ENCODE results near the gene ZDHHC12.

ZDHHC12 gene, protein sequence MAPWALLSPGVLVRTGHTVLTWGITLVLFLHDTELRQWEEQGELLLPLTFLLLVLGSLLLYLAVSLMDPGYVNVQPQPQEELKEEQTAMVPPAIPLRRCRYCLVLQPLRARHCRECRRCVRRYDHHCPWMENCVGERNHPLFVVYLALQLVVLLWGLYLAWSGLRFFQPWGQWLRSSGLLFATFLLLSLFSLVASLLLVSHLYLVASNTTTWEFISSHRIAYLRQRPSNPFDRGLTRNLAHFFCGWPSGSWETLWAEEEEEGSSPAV

DNA sequence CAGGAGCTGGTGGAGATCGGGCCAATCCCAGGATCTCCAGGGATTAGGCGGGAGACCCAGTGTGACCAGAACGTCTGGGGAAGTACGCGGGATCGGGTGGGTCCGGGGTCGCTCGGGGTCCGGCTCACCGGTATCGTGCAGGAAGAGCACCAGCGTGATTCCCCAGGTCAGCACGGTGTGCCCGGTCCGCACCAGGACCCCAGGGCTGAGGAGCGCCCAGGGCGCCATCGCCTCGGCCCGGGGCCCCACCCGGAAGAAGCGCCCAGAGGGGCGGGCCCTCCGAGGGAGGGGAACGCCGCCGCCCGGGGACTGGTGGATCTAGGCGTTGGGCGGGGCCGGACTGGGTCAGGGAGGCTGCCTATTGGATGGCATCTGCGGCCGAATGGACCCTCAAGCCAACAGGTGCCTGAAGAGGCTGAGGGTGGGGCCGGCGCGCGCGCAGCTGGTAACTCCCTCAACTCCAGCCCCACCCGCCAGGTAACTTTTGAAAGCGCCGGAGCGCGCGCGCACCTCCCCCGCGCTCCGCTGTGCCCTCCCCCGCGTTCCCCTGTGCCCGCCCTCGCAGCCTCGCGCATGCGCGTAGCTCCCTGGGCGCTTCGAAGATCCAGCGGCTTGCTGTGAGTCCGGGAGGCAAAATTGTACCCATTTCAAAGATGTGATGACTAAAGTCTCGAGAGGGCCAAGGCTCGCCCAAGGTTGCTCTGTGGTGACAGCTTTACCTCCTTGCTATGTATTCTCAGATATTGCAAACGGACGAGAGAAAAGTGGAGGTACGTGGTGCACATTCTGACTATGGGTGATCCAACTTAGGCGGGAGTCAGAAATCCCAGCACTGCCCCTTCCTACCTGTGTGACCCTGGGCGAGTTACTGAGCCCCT is at the start of gene ZDHHC12:
ZDHHC12 (minus strand) TSS at position 262 of the 878 bp plus-strand sequence; CDS start at position 228, 34 bp downstream.
- TF ChIP-seq, protein P1, sequence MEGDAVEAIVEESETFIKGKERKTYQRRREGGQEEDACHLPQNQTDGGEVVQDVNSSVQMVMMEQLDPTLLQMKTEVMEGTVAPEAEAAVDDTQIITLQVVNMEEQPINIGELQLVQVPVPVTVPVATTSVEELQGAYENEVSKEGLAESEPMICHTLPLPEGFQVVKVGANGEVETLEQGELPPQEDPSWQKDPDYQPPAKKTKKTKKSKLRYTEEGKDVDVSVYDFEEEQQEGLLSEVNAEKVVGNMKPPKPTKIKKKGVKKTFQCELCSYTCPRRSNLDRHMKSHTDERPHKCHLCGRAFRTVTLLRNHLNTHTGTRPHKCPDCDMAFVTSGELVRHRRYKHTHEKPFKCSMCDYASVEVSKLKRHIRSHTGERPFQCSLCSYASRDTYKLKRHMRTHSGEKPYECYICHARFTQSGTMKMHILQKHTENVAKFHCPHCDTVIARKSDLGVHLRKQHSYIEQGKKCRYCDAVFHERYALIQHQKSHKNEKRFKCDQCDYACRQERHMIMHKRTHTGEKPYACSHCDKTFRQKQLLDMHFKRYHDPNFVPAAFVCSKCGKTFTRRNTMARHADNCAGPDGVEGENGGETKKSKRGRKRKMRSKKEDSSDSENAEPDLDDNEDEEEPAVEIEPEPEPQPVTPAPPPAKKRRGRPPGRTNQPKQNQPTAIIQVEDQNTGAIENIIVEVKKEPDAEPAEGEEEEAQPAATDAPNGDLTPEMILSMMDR (conservative IDR thresholded peaks at IDR 0.05; ENCODE audit: low read depth, low read length), result no peak
- H3K4me3 ChIP-seq (ENCODE audit: low read depth, low read length), result peak within 1 kb of the TSS; percentile 83
- DNase-seq (ENCODE audit: low read depth), result peak; percentile 96

DNA sequence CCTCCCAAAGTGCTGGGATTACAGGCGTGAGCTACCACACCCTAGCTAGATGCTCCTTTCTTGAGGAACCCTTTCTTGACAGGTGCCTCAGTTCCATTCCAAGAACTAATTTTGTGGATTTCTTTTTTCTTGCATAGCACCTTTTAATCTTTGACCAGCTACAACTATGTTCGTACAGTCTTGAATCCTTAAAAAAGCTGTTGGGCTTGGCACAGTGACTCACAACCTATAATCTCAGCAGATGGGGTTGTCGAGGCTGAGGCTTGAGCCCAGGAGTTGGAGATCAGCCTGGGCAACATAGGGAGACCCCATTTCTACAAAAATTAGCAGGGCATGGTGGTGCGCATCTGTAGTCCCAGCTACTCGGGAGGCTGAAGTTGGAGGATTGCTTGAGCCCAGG is 49.1 kb upstream of the ZDHHC12 start:
- no peak overlapping the region for H3K4me3 ChIP-seq (ENCODE audit: low read depth, low read length)
- TF ChIP-seq, protein P1 (conservative IDR thresholded peaks at IDR 0.05; ENCODE audit: low read depth, low read length), result no peak
- DNase-seq (ENCODE audit: low read depth), result no peak

DNA sequence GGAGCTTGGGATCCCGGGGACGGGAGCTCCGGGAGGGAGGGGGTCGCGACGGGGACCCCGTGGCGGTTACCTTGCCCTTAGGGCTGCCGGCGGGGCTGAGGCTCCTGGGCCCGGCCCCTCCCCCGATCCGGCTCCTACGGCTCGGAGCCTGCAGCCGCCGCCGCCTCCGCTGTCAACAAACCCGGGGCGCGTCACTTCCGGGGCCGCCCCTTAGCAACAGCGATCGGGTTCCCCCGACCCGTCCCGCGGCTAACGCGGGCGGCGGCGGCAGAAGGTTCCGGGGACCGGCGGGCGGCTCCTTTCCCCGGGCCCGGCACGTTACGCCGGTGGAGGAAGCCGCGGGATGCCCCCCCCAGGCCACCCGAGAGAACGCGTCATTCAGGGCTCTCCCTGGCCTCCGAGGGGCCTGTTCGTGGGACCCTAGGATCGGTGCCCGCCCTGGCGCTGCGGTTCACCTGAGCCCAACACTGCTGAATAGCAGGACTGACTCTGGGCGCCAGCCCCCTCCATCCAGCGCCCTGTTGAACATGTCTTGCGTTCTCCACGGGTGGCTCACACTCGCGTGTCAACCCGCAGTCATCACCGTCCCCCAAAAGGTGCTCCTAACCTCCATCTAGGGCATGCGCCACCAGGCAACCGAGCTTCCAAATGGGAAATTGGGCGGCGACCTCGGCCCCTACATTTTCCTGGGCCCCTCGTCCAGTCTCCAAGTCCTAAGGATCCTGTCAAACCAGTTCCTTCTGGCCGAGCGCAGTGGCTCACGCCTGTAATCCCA is 48.0 kb upstream of the ZDHHC12 start, which contains the start of gene ZER1:
ZER1 (minus strand) TSS at position 183 of the 775 bp plus-strand sequence. CDS start 16,362 bp downstream, outside the sequence.
- peak; percentile 90 for DNase-seq (ENCODE audit: low read depth)
- TF ChIP-seq, protein P1 (conservative IDR thresholded peaks at IDR 0.05; ENCODE audit: low read depth, low read length), result no peak
- H3K4me3 ChIP-seq (ENCODE audit: low read depth, low read length), result peak within 1 kb of the TSS; percentile 97

DNA sequence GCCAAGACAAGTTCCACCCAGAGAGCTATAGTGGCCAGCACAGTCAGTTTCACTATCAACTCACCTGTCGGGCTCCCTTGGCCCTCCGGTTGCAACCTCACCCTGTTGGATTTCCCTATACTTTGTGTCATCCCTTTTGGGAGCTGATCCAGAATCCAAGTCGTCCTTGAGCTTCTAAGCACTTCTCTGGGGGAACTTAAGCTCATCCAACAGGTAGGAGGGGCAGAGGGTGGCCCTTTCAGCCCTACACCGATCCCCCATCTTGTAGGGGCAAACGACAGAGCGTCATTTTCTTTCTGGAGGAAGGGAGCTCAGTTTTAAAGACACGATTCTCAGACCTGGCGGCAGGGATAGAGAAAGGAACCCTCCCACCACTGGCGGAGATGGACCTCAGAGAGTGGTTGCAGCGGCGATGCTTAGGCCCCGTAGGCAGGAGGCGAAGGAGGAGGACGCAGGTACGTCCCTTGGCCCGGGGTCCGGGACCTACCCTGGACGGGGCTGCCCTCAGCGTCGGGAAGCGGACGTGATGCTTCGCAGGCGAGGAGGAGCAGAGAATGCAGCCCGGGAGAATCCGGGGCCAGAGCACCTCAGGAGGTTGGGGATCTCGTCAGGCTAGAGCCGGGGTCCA is 47.3 kb upstream of the ZDHHC12 start:
- H3K4me3 ChIP-seq (ENCODE audit: low read depth, low read length), result peak overlapping the region; percentile 97
- peak; percentile 43 for DNase-seq (ENCODE audit: low read depth)
- TF ChIP-seq, protein P1 (conservative IDR thresholded peaks at IDR 0.05; ENCODE audit: low read depth, low read length), result peak; percentile 8

DNA sequence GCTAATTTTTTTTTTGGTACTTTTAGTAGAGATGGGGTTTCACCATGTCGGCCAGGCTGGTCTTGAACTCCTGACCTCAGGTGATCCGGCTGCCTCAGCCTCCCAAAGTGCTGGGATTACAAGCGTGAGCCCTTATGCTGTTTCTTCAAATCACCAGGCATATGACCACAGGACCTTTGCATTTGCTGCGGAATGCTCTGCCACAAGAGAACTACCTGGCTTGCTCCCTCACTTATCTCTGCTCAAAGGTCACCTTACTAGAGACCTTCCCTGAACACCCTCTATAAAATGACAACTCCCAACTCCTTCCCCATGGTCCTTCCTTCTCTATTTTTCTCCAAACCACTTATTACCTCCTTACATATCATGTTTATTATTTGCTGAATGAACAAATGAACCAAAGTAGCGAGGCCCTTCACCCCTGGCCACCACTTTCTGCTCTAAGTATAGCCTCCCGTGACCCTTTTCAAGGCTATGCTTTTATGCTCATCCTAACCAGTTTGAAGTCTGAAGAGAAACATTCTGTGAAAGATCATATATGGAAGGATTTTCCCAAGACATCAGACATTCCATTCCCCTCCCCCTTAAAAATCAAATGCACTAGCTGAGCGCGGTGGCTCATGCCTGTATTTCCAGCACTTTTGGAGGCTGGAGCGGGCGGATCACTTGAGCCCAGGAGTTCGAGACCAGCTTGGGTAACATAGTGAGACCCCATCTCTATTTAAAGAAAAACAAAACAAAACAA is 46.5 kb upstream of the ZDHHC12 start:
- DNase-seq (ENCODE audit: low read depth), result no peak
- TF ChIP-seq, protein P1 (conservative IDR thresholded peaks at IDR 0.05; ENCODE audit: low read depth, low read length), result no peak
- peak overlapping the region; percentile 97 for H3K4me3 ChIP-seq (ENCODE audit: low read depth, low read length)

DNA sequence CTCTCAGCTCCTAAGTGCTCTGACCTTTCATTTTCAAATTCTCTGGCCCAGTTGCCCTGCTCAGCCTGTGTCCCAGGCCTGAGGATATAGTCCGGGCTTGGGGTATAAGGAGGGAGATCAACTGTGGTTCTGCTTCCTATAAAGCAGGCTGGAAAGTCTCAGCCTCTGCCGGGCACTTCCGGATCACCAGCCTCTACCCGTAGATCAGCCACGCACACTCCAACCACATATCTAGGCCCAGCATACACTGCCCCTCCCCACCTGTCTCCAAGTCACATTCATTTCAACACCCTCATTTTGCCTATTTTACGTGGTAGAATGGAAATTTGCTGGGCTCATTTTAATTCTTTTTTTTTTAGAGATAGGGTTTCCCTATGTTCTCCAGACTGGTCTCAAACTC is 44.7 kb upstream of the ZDHHC12 start:
- TF ChIP-seq, protein P1 (conservative IDR thresholded peaks at IDR 0.05; ENCODE audit: low read depth, low read length), result no peak
- H3K4me3 ChIP-seq (ENCODE audit: low read depth, low read length), result no peak overlapping the region
- DNase-seq (ENCODE audit: low read depth), result no peak

All from choroid plexus epithelial cell (primary cell).